Frontal cortex (tissue), 4 donors: ENCODE results near the gene RBCK1. TPM values are rescaled to one million over a fixed set of nuclear protein-coding genes. Genes with fewer than 3 reads are reported as not detected.
"Not testable (repeated sequence)": the region's sequence is repeated elsewhere in the genome, so short reads cannot be mapped to it uniquely, and the experiment has no call there.

ENCODE experiments used
- DNase-seq, 2 donors: peaks; one replicate each; pipeline ENCODE4 v3.0.0; 2012; ENCODE audit warnings: low spot score in 2 of 2
- FAIRE-seq: peaks from 2 replicates; lab custom pipeline; 2012; peaks lifted over from hg19 to GRCh38; lab: Jason Lieb, UNC
- total RNA-seq: library from RNA; depleted of rRNA; stranded (reverse); fragments of >200 nt; gene quantifications from one replicate; pipeline ENCODE4 v1.2.3, GENCODE V29; 2014
- donor health status: control.
- donor health status: control.
- donor health status: control.

RBCK1 gene
- total RNA-seq, 1 donor from 2014 or later: 15.1 TPM

DNA sequence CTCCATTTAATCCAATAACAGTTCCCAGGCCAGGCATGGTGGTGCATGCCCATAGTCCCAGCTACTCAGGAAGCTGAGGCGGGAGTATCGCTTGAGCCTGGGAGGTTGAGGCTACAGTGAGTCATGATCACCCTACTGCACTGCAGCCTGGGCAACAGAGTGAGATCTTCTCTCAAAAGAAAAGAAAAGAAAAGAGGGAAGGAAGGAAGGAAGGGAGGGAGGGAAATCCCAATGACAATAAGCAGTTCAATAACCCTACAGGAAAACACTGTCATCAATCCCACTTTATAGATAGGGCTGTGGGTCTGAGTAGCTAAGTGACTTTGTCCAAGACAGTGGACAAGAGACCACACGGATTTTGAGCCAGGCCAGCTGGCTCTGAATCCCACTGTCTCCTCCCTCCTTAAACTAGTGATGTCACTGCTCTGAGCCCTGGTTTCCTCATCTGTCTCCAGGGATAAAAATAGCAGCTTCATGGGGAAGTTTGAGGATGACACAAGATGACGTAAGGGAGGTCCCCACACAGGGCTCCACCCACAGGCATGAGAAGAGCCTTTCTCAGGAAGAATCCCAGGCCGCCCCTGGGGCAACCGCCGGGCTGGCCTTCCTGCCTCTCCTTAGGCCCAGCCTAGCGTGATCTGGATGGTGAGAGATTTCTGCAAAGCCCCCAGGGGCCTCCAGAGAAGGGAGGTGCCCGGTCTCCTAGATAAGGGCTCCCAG, 34.8 kb upstream of the RBCK1 start:
- no peak for FAIRE-seq
- no peak for DNase-seq

DNA sequence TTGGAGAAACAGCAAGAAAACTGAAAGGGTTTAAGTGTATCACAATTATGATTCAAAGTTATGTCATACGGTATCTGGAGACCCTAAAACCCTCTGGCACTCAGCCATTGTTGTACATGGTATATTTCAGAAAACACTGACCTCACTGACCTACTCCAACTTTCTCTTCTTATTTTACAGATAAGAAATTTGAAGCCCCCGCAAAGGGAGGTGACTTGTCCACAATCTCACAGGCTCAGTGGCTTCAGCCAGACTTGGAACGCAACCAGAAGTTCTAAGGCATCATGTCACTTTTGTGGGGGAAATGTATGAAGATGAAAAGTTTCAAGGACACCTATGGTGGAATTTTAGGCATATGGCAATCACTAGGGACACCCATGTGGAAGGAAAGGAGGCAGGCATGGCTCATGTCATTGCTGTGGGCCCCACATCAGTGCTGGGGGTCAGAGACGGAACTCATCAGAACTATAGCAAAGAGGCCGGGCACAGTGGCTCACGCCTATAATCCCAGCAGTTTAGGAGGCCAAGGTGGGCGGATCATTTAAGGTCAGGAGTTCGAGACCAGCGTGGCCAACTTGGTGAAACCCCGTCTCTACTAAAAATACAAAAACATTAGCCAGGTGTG, 32.7 kb upstream of the RBCK1 start:
- no peak for FAIRE-seq

DNA sequence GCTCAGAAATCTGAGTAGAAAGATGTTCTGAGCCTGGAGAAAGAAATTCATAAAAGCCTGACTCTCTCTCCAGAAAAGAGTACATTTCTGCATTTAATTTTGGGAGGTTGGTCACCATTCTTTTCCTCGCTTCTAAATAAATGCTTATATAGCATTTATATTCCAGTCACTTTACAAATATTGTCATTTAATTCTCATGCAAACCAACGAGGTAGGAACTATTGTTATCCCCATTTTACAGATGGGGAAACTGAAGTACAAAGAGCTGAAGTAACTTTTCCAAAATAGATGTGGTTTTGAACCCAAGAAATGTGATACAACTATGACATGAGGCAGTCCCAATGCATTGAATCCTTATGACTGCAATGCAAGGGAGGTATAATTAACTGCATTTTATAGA, 32.0 kb upstream of the RBCK1 start:
- no peak for FAIRE-seq
- DNase-seq: no peak

More for the DNA sequence above, 32.7 kb upstream of the RBCK1 start:
- DNase-seq: no peak

DNA sequence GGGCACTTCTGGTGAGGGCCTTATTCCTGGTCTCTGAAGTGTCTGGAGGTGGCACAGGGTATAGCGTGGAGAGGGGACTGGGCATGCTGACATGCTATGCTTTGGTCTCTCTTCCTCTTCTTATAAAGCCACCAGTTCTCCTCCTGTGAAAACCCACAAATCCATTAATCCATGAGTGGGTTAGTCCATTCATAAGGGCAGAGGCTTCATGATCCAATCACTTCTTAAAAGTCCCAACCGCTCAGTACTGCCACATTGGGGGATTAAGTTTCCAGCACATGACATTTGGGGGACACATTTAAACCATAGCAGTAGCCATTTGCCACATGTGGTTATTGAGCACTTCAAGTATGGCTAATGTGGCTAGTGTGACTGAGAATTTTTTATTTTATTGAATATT, 31.3 kb upstream of the RBCK1 start:
- no peak for DNase-seq
- no peak for FAIRE-seq

DNA sequence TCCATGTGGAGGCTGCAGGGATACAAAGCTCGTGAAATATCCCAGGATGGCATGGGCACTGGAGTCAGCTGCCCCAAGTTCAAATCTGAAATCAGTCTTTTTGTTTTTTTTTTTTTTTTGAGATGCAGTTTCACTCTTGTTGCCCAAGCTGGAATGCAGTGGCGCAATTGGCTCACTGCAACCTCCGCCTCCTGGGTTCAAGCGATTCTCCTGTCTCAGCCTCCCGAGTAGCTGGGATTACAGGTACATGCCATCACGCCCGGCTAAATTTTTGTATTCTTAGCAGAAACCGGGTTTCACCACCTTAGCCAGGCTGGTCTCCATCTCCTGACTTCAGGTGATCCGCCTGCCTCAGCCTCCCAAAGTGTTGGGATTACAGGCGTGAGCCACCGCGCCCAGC, 30.5 kb upstream of the RBCK1 start:
- FAIRE-seq, DNase-seq: not testable (repeated sequence)

DNA sequence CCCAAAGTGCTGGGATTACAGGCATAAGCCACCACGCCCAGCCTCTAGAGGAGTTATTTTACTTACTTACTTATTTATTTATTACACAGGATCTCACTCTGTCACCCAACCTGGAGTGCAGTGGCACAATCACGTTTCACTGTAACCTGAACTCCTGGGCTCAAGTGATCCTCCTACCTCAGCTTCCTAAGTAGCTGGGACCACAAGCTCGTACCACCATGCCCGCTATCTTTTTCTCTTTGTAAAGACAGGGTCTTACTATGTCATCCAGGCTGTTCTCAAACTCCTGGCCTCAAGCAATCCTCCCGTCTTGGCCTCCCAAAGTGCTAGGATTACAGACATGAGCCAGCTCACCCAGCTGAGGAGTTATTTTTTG, 29.1 kb upstream of the RBCK1 start:
- FAIRE-seq (no peak), DNase-seq (no peak)

DNA sequence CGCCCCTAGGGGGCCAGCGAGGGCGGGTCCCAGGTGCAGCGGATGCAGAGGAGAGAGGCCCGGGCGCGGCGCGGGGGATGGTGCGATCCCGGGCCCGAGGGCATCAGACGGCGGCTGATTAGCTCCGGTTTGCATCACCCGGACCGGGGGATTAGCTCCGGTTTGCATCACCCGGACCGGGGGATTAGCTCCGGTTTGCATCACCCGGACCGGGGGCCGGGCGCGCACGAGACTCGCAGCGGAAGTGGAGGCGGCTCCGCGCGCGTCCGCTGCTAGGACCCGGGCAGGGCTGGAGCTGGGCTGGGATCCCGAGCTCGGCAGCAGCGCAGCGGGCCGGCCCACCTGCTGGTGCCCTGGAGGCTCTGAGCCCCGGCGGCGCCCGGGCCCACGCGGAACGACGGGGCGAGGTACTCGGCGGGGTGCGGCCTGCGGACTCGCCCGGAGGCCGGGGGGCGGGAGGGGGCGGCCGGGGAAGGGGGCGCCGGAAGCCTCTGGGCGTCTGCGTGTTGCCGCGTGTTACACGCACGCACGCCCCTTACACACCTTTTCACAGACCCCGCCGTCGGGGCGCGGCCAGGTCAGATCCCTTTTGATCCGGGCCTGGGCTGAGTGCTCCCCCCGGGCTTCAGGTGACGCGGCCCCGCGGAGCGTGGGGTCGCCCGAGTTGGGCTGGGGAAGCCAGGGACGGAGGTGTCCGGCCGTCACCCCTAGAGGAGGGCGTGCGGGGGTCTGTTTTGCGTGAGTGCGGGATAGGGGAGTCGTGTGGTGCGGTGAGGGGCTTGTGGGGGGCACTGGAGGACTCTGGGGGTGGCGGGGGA, 27.1 kb upstream of the RBCK1 start:
- no peak for FAIRE-seq
- no peak for DNase-seq

DNA sequence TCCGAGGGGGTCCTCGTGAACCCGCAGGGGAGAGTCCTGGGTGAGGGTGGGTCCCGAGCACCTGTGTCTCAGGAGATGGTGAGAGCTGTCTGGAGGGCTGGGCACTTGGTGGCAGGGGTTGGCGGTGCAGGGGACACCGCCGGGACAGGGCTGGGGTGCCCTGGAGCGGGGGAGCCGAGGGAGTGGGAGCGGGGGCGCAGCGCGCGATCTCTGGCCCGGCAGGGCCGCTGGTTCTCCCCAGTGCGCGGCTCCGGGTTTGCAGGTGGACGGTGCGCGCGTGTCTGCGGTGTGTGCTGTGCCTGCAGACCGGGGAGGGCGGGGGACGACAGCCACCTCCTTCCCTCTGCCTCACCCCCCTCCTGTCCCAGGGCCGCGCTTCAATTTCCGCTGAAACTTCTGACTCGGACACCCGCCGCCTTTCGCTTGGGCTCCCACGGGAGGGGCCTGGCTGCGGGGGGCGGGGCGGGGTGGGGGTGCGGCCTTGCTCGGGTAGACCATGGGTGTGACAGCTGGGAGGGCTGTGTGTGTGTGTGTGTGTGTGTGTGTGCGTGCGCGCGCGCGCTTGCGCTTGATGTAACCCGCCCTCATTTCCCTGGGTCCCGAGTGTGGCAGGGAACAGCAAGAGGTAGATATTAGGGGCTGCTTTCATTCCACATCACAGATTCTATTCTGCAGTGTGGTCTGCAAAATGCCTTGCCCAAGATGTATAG, 26.4 kb upstream of the RBCK1 start:
- FAIRE-seq: no peak
- DNase-seq: peak; percentile 49 to 66

DNA sequence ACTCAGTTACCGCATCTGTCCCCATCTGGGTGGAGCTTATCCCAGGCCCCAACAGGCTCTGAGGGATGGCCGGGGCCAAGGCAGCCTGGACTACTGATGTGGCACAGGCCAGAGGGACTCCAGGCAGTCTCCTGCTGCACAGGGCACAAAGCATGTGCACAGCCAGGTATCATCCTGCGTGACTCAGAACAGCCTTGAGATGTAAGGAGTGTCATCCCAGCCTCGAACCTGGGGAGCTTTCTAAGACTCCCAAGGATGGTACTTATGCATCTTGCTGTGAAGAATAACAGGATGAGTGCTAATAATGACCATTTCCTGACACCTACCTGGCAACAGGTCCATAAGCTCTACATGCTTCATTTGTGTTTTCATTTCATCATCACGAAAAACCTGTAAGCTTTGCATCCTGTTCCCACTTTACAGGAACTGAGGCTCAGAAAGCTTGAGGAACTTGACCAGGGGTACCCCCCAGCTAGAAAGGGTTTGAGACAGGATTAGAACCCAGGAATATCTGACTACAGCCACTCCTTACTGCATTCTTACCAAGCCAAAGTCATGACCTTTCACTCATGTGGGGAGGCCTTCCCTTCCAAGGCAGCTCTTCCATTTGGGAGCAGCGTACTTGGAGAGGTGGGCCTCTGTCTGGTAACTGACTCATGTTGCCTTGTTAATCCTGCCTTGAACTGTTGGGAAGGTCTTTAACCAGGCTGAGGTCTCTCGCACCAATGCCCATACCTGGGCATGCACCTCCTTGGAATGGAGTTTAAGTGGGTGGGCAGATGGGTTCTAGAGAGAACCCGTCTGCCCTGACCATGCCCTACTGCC, 25.6 kb upstream of the RBCK1 start:
- DNase-seq: no peak
- no peak for FAIRE-seq

DNA sequence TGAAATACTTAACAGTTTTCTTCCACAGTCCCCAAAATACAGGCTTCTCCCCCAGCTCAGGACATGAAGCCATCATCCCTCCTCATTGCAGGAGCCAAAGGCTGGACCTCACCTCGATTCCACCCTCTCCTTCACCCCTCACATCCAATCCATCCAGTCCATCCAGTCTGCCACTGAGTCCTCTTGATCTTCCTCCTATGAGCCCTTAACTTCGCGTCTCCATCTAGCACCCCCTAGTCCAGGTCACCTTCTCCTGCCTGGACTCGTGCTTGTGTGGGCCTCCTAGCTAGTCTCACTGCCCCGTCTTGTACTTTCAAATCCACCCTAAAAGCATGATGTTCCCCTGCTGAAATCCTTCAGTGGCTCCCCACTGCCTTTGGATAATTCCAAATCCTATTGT, 24.2 kb upstream of the RBCK1 start:
- DNase-seq: no peak
- FAIRE-seq: no peak

DNA sequence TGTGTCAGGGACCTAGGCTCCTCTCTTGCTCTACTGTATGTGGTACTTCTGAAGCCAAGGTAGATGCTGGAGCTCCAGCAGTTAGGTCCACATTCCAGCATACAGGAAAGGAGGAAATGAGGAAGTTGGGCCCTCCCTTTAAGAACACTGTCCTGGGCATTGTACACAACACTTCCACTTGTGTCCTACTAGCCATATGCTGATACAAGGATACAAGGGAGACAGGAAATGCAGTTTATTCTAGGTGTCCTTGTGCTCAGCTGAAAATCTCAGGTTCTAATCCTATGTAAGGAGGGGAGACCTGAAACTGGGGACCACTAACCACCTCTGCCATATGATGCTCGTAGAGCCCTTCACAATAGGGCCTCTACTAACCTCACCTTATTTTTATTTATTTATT, 23.4 kb upstream of the RBCK1 start:
- DNase-seq: no peak
- FAIRE-seq: no peak

DNA sequence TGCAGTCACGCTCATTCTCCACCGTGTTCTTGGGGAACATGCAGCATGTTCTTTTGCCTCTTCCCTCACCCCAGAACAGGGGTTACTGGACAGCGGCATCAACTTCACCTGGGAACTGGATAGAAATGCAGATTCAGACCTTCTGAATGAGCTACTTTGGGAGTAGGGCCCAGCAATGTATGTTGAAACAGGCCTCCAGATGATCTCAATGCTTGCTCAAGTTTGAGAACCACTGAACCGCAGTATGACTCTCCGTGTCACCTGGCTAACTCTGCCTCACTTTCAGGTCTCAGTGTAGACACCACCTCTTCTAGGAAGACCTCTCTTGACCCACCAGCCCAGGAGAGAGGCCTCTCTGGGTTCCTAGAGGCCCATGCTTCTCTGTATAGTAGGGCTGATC, 22.7 kb upstream of the RBCK1 start:
- no peak for FAIRE-seq

DNA sequence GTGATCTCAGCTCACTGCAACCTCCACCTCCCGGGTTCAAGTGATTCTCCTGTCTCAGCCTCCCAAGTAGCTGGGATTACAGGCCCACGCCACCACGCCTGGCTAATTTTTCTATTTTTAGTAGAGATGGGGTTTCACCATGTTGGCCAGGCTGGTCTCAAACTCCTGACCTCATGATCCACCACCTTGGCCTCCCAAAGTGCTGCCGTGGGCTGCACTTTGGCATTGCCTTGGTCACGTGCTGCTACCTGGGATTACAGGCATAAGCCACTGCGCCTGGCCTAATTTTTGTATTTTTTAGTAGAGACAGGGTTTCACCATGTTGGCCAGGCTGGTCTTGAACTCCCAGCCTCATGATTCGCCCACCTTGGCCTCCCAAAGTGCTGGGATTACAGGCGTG, 21.5 kb upstream of the RBCK1 start:
- FAIRE-seq, DNase-seq: not testable (repeated sequence)

More for the DNA sequence above, 22.7 kb upstream of the RBCK1 start:
- no peak for DNase-seq

DNA sequence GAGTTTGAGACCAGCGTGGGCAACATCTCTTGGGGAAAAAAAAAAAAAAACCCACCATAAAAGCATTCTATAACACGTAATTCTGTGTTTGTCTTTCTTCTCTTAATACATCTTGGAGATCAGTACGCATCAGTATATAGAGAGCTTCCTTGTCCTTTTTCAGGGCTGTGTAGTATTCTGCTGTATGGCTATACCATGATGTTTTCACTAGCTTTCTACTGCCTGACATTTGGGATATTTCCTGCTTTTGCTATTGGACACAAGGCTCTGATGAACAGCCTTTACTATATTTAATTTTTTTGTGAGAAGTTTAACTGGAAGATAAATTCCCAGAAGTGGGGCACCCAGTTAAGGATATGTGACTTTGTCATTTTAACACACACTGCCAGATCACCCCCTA, 20.6 kb upstream of the RBCK1 start:
- DNase-seq: no peak

DNA sequence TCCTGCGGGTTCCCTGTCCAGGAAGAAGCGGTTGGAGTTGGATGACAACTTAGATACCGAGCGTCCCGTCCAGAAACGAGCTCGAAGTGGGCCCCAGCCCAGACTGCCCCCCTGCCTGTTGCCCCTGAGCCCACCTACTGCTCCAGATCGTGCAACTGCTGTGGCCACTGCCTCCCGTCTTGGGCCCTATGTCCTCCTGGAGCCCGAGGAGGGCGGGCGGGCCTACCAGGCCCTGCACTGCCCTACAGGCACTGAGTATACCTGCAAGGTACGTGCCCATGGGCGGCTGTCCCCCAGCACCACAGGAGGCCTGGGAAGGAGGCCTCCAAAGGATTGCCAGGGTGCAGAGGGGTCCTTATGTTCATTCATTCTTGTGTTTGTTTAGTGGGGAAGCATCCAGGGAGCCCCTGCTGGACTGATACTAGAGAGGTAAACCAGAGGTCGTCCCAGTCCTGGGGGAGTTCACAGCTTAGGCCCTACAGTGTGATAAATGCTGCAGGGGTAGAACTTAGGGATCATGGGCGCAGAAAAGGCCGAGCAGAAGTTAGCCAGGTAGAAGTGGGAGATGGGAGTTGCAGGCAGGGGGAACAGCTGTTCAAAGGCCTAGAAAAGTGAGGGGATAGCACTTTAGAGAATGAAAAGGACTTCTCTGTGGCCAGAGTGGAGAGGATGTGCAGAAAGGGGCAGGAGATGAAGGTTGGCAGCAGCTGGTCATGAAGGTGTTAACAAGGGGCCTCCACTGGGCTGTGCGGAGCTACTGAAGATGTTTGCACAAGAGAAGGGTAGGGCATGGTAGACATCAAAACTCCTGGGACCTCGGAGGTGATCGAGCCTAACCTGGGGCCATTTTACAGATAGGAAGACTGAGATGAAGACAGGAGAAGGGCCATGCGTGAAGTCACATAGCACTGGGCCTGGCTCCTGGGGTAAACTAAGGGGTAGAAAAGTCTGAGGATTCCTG, 19.8 kb upstream of the RBCK1 start:
- FAIRE-seq: no peak
- no peak for DNase-seq

More for the DNA sequence above, 20.6 kb upstream of the RBCK1 start:
- FAIRE-seq: no peak

DNA sequence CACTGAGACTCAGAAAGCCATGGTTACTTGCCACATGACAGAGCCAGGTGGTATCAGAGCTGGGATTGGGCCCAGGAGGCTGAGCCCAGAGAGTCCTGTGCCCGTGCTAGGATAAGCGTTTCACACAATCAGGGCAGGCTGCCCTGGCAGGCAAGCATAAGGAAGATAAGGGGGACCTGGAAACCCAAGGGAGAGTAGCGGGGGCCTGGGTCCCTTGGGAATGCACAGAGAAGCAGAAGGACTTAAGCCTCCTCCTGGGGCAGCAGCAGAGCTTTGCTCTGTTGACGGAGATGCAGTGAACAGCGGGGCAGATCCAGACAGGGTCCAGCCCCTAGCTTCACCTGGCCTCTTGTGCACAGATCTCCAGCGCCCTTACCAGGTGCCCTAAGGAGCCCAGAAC, 18.9 kb upstream of the RBCK1 start:
- FAIRE-seq (no peak), DNase-seq (no peak)

DNA sequence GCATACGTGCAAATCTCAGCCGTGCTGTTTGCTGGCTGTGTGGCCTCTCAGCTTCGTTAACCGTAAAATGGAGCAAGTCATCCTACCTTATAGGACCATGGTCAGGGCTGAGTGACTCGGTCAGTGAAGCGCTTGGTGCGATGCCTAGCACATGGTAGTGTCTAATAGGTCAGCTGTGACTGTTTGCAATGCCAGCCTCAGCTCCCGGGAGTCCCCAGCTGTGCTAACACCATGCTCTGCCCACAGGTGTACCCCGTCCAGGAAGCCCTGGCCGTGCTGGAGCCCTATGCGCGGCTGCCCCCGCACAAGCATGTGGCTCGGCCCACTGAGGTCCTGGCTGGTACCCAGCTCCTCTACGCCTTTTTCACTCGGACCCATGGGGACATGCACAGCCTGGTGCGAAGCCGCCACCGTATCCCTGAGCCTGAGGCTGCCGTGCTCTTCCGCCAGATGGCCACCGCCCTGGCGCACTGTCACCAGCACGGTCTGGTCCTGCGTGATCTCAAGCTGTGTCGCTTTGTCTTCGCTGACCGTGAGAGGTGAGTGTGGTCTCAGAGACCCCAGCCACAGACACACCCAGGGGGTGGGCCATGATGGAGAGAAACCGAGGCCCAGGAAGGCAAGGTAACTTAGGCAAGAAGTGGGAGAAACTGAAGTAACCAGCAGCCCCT, 16.9 kb upstream of the RBCK1 start:
- DNase-seq (no peak), FAIRE-seq (no peak)

DNA sequence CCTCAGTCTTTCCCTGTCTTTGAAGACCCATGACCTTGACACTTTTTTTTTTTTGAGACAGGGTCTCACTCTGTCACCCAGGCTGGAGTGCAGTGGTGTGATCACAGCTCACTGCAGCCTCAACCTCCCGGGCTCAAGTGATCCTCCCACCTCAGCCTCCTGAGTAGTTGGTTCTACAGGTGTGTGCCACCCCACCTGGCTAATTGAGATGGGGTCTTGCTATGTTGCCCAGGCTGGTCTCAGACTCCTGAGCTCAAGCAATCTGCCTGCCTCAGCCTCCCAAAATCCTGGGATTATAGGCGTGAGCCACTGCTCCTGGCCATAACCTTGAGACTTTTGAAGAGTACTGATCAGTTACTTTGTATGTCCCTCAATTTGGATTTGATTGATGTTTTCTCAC, 14.8 kb upstream of the RBCK1 start:
- DNase-seq, FAIRE-seq: not testable (repeated sequence)
